Karpas-422 (cell line): ENCODE results near the gene FERD3L. TPM values are rescaled to one million over a fixed set of nuclear protein-coding genes. Genes with fewer than 3 reads are reported as not detected.

Experiments used
- DNase-seq: peaks from one replicate; pipeline ENCODE4 v3.0.0-alpha.2; 2015
- H2AFZ ChIP-seq: fragments of 200-600 bp; sonication (generic); 2 replicates; pipeline ENCODE4 v1.6.1; 2014; ENCODE audit warnings: antibody characterized with exemption, low read length, mixed read lengths
- H3K27ac ChIP-seq: fragments of 200-600 bp; sonication (generic); 2 replicates; pipeline ENCODE4 v1.5.1; 2014; ENCODE audit warnings: mild to moderate bottlenecking, low read length, moderate library complexity
- H3K27me3 ChIP-seq: fragments of 200-600 bp; sonication (generic); 2 replicates; pipeline ENCODE4 v1.6.1; 2014; ENCODE audit warnings: low read length, mixed read lengths
- H3K36me3 ChIP-seq: fragments of 200-600 bp; sonication (generic); 2 replicates; pipeline ENCODE4 v1.6.1; 2014; ENCODE audit warnings: low read length, mixed read lengths; ENCODE audit not compliant: insufficient read depth
- H3K4me1 ChIP-seq: fragments of 200-600 bp; sonication (generic); 2 replicates; pipeline ENCODE4 v1.6.1; 2014; ENCODE audit warnings: mild to moderate bottlenecking, low read length, mixed read lengths
- H3K4me2 ChIP-seq: fragments of 200-600 bp; sonication (generic); 2 replicates; pipeline ENCODE4 v1.6.1; 2014; ENCODE audit warnings: low read length, low read depth, mild to moderate bottlenecking; ENCODE audit not compliant: poor library complexity, severe bottlenecking
- H3K4me3 ChIP-seq: fragments of 200-600 bp; sonication (generic); 2 replicates; pipeline ENCODE4 v1.5.1; 2014; ENCODE audit warnings: mild to moderate bottlenecking, antibody characterized with exemption, low read length, mixed read lengths
- H3K79me2 ChIP-seq: fragments of 200-600 bp; sonication (generic); 2 replicates; pipeline ENCODE4 v1.6.1; 2014; ENCODE audit warnings: mild to moderate bottlenecking, low read length, mixed read lengths
- H3K9ac ChIP-seq: fragments of 200-600 bp; sonication (generic); 2 replicates; pipeline ENCODE4 v1.6.0; 2014; ENCODE audit warnings: low read length
- H3K9me2 ChIP-seq: fragments of 200-600 bp; sonication (generic), shearing (Covaris generic); replicated peaks from 2 replicates; pipeline ENCODE4 v1.6.0; 2014; ENCODE audit warnings: mild to moderate bottlenecking, low read length, moderate library complexity; ENCODE audit not compliant: insufficient read depth
- H3K9me3 ChIP-seq: fragments of 300-700, 200-600 bp; sonication (generic); 2 replicates; pipeline ENCODE4 v1.6.1; 2014; ENCODE audit warnings: low read length, mixed read lengths
- H4K20me1 ChIP-seq: fragments of 200-600 bp; sonication (generic); 2 replicates; pipeline ENCODE4 v1.6.1; 2014; ENCODE audit warnings: mild to moderate bottlenecking, antibody characterized with exemption, low read length, low read depth; ENCODE audit not compliant: insufficient read depth
- total RNA-seq: library from RNA; depleted of rRNA; stranded (reverse); fragments of >200 nt; shearing (Covaris generic); gene quantifications from 2 replicates; pipeline ENCODE4 v1.2.3, GENCODE V29; 2014; ENCODE audit warnings: low replicate concordance

FERD3L gene
- total RNA-seq, 1 experiment from 2014 or later, result not detected

- H3K4me1 ChIP-seq, result no peaks in the 10 kb centered on the region
- H3K27me3 ChIP-seq, result no peaks in the 10 kb centered on the region
- H3K9ac ChIP-seq, result no peak overlapping the region
- DNase-seq, result no peak
- no peaks in the 10 kb centered on the region for H3K9me3 ChIP-seq
- no peak overlapping the region for H3K4me2 ChIP-seq
- H3K79me2 ChIP-seq, result no peaks in the 10 kb centered on the region
- H3K27ac ChIP-seq, result no peak overlapping the region
- H3K4me3 ChIP-seq, result no peak overlapping the region
- H2AFZ ChIP-seq, result no peak overlapping the region
- H3K9me2 ChIP-seq, result 0 out of 2 replicates have a peak, but pooled peaks cover 3% of the 10 kb centered on the region
- no peaks in the 10 kb centered on the region for H3K36me3 ChIP-seq
- H4K20me1 ChIP-seq, result no peaks in the 10 kb centered on the region
Measured at GRCh38 chr7:19145434-19146115, 354 bp upstream of the FERD3L start.

- no peak overlapping the region for H3K4me3 ChIP-seq
- no peaks in the 10 kb centered on the region for H4K20me1 ChIP-seq
- no peaks in the 10 kb centered on the region for H3K79me2 ChIP-seq
- H3K36me3 ChIP-seq, result no peaks in the 10 kb centered on the region
- no peak overlapping the region for H2AFZ ChIP-seq
- H3K9me2 ChIP-seq, result 0 out of 2 replicates have a peak, but pooled peaks cover 3% of the 10 kb centered on the region
- no peak for DNase-seq
- H3K27me3 ChIP-seq, result no peaks in the 10 kb centered on the region
- no peaks in the 10 kb centered on the region for H3K9me3 ChIP-seq
- H3K9ac ChIP-seq, result no peak overlapping the region
- no peaks in the 10 kb centered on the region for H3K4me1 ChIP-seq
- no peak overlapping the region for H3K4me2 ChIP-seq
- H3K27ac ChIP-seq, result no peak overlapping the region
Measured at GRCh38 chr7:19143881-19144574, 1.2 kb downstream of the FERD3L start.

GRCh38 chr7:19139706-19140327 is 5.4 kb downstream of the FERD3L start:
- no peak overlapping the region for H3K27ac ChIP-seq
- no peaks in the 10 kb centered on the region for H3K4me1 ChIP-seq
- H3K9me2 ChIP-seq, result no peaks in the 10 kb centered on the region; the same call in 1 of the 2 replicates
- no peaks in the 10 kb centered on the region for H4K20me1 ChIP-seq
- no peak for DNase-seq
- no peaks in the 10 kb centered on the region for H3K79me2 ChIP-seq
- no peaks in the 10 kb centered on the region for H3K36me3 ChIP-seq
- no peak overlapping the region for H3K4me3 ChIP-seq
- no peak overlapping the region for H3K4me2 ChIP-seq
- no peaks in the 10 kb centered on the region for H3K27me3 ChIP-seq
- no peak overlapping the region for H3K9ac ChIP-seq
- no peaks in the 10 kb centered on the region for H3K9me3 ChIP-seq
- H2AFZ ChIP-seq, result no peak overlapping the region

GRCh38 chr7:19133886-19134285 is 11.3 kb downstream of the FERD3L start:
- no peak overlapping the region for H2AFZ ChIP-seq
- H3K9me2 ChIP-seq, result no peaks in the 10 kb centered on the region; the same call in 1 of the 2 replicates
- no peak overlapping the region for H3K9ac ChIP-seq
- no peak overlapping the region for H3K4me3 ChIP-seq
- H4K20me1 ChIP-seq, result no peaks in the 10 kb centered on the region
- no peaks in the 10 kb centered on the region for H3K4me1 ChIP-seq
- H3K4me2 ChIP-seq, result no peak overlapping the region
- no peak for DNase-seq
- no peak overlapping the region for H3K27ac ChIP-seq
- no peaks in the 10 kb centered on the region for H3K9me3 ChIP-seq
- no peaks in the 10 kb centered on the region for H3K79me2 ChIP-seq
- no peaks in the 10 kb centered on the region for H3K36me3 ChIP-seq
- H3K27me3 ChIP-seq, result no peaks in the 10 kb centered on the region

GRCh38 chr7:19133390-19133789 is 11.8 kb downstream of the FERD3L start:
- Histone ChIP-seq H3K4me3 (no peak overlapping the region), H4K20me1 (no peaks in the 10 kb centered on the region), H3K9me2 (no peaks in the 10 kb centered on the region; the same call in 1 of the 2 replicates), H3K9ac (no peak overlapping the region), H3K4me2 (no peak overlapping the region), H2AFZ (no peak overlapping the region), H3K4me1 (no peaks in the 10 kb centered on the region), H3K27me3 (no peaks in the 10 kb centered on the region), H3K27ac (no peak overlapping the region), H3K9me3 (no peaks in the 10 kb centered on the region), H3K79me2 (no peaks in the 10 kb centered on the region), H3K36me3 (no peaks in the 10 kb centered on the region)
- no peak for DNase-seq

GRCh38 chr7:19128856-19129255 is 16.4 kb downstream of the FERD3L start:
- no peaks in the 10 kb centered on the region for H3K27me3 ChIP-seq
- no peaks in the 10 kb centered on the region for H3K9me2 ChIP-seq
- H4K20me1 ChIP-seq, result no peaks in the 10 kb centered on the region
- no peak overlapping the region for H3K4me3 ChIP-seq
- H3K27ac ChIP-seq, result no peak overlapping the region
- no peaks in the 10 kb centered on the region for H3K9me3 ChIP-seq
- H2AFZ ChIP-seq, result no peak overlapping the region
- H3K79me2 ChIP-seq, result no peaks in the 10 kb centered on the region
- H3K4me2 ChIP-seq, result no peak overlapping the region
- H3K9ac ChIP-seq, result no peak overlapping the region
- no peak for DNase-seq
- no peaks in the 10 kb centered on the region for H3K4me1 ChIP-seq
- no peaks in the 10 kb centered on the region for H3K36me3 ChIP-seq

GRCh38 chr7:19121977-19122588 is 23.1 kb downstream of the FERD3L start:
- Histone ChIP-seq H4K20me1 (no peaks in the 10 kb centered on the region), H3K79me2 (no peaks in the 10 kb centered on the region), H3K27me3 (no peaks in the 10 kb centered on the region), H3K36me3 (no peaks in the 10 kb centered on the region), H3K4me1 (no peaks in the 10 kb centered on the region), H3K4me2 (no peak overlapping the region), H3K9me3 (no peaks in the 10 kb centered on the region), H3K9ac (no peak overlapping the region), H3K4me3 (no peak overlapping the region), H3K27ac (no peak overlapping the region), H3K9me2 (no peaks in the 10 kb centered on the region), H2AFZ (no peak overlapping the region)
- no peak for DNase-seq

- Histone ChIP-seq H3K4me2 (no peak overlapping the region), H3K79me2 (no peaks in the 10 kb centered on the region), H3K4me3 (no peak overlapping the region), H3K9me2 (no peaks in the 10 kb centered on the region), H2AFZ (no peak overlapping the region), H3K4me1 (no peaks in the 10 kb centered on the region), H3K9ac (no peak overlapping the region), H3K36me3 (no peaks in the 10 kb centered on the region), H3K27me3 (no peaks in the 10 kb centered on the region), H3K9me3 (no peaks in the 10 kb centered on the region), H3K27ac (no peak overlapping the region), H4K20me1 (no peaks in the 10 kb centered on the region)
- no peak for DNase-seq
Measured at GRCh38 chr7:19119870-19120486, 25.2 kb downstream of the FERD3L start.
